ENCODE results near the gene PPIL4.

PPIL4 gene, protein sequence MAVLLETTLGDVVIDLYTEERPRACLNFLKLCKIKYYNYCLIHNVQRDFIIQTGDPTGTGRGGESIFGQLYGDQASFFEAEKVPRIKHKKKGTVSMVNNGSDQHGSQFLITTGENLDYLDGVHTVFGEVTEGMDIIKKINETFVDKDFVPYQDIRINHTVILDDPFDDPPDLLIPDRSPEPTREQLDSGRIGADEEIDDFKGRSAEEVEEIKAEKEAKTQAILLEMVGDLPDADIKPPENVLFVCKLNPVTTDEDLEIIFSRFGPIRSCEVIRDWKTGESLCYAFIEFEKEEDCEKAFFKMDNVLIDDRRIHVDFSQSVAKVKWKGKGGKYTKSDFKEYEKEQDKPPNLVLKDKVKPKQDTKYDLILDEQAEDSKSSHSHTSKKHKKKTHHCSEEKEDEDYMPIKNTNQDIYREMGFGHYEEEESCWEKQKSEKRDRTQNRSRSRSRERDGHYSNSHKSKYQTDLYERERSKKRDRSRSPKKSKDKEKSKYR

DNA sequence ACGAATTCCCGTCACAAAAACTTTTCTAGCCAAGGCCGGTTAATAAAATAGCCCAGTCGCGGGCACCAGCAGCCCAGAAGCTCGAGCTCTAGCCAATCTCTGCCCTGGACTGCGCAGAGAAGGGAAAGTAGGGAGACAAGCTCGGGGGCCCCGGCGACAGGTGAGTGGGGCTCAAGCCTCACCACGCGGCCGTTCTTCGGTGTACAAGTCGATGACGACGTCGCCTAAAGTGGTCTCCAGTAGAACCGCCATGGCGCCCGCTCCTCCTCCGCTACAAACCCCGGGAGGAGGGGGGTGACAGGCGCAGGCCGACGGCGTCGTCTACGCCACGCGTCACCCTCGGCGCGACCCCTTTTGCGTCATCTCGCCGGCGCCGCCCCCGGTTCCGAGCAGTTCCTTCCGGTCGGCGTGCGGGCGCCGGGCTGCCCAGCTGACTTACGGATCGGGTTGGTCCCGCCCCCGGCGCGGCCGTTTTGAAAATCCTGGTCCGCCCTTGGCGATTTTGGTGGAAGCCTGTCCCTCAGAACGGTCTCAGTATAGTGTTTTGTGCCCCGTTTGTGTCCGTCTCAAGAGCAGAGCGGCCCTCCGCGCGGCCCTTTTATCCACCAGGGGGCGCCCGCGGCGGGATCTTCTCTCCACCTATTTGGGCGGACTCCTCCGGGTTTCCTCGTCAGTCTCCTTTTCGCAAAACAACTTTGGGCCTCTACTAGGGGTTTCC lies at the start of gene PPIL4:
TSS of gene PPIL4 (minus strand) at position 290 of the 718 bp plus-strand sequence. CDS start at position 252, 38 bp downstream.
- peak; percentile 96 to 98 for DNase-seq

DNA sequence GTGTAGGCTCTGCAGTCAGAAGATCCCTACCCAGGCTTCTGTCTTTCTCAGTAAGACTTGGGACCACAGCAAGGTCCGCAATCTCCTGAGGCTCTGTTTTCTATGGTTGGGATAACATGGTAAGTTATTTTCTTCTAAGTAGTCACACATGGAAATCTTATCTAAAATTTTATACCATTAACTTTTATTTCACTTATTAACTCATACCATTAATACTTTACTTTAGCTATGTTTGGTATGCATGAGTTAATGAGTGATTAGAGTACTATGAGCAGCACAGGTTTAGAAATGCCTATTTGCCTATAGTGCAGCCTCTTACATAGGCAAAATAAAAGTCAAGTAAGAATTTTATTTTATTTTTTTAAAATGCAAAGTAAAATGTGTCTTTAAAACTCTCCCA lies 47.6 kb upstream of the PPIL4 start:
- DNase-seq = no peak

DNA sequence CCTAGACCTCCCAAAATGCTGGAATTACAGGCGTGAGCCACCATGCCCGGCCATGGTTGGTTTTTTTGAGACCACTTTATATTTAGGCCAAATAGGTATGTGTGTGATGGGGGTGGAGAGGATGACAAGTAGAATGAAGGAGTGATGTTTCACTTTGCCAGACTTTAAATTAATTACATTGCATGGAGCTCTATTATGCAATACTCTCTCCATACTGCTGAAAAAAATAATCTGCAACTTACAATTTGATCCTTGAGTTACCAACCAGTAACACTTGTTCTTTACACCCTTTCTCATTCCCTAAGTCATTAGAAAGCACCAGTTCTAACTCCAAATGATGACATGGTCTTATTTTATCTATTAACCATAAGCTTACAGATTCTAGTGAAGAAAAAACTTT lies 47.1 kb upstream of the PPIL4 start:
- DNase-seq = no peak

DNA sequence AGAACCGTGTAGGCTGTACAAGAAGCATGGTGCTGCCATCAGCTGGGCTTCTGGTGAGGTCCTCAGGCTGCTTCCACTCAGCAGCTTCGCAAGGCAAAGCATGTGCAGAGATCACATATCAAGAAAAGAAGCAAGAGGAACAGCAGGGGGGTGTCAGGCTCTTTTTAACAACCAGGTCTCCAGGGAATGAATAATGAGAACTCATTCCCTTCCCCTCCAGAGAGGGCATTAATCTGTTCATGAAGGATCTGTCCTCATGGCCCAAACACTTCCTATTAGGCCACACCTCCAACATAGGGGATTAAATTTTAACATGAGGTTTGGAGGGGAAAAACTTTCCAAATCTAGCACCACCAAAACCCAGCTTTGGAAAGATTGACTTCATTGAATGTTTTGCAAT lies 40.3 kb upstream of the PPIL4 start:
- no peak for DNase-seq

DNA sequence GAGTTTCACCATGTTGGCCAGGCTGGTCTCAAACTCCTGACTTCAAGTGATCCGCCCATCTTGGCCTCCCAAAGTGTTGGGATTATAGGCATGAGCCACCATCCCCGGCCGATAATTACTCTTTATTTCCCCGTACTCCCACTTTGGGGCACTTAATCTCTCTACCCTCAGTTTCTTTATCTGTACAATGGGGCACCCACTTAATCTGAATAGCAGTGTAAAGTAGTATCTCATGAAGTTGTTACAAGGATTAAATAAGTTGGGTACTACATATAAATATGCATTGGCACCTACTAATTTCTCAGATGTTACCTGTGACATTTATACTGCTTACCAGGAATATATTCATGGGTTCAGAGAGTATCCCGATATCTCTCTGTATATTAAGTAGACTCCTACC lies 35.5 kb upstream of the PPIL4 start:
- DNase-seq = no peak

DNA sequence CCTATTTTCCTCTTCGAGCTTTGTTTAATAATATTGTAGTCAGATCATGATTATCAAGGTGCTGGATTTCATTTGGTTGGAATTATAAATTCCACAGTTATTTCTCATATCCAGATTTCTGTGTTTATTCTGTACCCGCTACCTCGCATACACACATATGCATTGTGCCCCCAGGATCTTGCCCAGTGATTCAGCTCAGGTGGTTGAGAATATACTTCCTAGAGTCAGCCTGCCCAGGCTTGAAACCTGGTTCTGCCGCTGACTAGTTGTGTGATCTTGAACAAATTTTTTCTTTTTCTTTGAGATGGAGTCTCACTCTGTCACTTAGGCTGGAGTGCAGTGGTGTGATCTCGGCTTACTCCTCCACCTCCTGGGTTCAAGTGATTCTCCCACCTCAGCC lies 35.0 kb upstream of the PPIL4 start:
- no peak for DNase-seq

DNA sequence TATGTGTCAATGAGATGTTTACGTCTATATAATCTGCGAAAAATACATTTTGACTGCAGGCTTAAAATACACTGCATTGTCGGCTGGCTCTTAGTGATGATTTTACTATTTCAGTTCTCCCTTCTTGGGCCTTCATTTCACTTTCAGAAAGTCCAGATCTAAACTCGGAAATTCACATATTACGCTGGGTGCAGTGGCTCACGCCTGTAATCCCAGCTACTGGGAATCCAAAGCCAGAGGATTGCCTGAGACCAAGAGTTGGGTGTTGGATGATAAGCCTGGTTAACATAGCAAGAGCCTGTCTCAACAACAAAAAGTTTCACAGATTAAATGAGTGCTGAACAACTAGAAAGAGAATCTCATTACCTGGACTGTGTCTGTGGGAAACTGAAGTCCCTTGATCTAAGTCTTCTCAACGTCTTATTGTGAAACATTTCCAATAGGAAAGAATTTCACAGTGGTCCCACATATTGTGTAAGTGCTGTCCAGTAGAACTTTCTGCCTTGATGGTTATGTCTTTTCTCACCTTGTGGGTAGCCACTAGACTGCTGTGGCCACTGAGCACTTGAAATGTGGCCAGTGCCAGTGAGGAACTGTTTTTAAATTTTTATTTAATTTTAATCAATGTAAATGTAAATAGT lies 22.2 kb upstream of the PPIL4 start:
- DNase-seq = no peak

DNA sequence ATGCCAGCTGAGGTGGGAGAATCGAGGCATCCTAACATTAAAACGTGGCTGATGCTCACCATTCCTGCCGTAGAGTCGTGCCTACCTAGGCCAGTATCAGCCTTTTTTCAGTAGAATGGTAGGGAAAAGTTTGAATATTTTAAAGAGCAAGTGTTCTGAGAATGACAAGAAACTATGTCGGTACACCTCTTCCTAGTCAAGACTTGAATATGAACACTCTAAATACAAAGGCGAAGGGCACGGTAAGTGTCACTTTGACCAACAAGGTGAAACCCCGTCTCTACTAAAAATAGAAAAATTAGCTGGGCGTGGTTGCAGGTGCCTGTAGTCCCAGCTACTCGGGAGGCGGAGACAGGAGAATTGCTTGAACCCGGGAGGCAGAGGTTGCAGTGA lies 21.3 kb upstream of the PPIL4 start:
- DNase-seq = no peak

DNA sequence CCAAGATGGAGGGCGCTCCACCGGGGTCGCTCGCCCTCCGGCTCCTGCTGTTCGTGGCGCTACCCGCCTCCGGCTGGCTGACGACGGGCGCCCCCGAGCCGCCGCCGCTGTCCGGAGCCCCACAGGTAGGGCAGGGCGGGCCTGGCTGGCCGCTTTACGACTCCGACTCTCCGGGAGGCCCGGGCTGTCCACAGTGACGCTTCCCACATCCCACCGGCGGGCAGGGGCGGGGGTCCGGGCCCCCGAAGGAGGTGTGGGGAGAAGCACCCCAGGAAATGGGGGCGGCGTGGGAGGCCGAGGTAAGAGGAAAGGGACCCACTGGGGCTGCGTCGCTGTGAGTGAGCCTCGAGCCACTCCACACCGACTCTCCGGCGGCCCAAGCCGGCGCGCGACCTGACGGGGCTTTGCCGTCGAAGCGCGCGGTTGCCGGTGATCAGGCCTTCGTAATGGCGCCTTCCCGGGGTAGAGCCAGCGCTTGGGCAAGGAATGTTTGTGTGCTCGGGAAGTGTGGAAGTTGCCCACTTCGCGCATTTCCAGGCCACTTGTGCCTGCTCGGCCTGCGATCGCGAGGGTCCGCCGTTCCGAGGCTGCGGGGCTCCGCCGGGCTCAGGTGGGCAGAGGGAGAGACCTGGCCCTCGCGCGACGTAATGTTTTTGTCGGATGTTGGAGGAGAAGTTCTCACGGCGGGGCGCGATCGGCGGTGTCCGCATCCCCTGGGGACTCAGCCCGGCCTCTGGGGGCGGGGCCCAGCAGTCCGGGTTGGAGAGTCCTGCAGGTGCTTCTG lies 20.8 kb upstream of the PPIL4 start:
- DNase-seq = peak; percentile 55 to 61

DNA sequence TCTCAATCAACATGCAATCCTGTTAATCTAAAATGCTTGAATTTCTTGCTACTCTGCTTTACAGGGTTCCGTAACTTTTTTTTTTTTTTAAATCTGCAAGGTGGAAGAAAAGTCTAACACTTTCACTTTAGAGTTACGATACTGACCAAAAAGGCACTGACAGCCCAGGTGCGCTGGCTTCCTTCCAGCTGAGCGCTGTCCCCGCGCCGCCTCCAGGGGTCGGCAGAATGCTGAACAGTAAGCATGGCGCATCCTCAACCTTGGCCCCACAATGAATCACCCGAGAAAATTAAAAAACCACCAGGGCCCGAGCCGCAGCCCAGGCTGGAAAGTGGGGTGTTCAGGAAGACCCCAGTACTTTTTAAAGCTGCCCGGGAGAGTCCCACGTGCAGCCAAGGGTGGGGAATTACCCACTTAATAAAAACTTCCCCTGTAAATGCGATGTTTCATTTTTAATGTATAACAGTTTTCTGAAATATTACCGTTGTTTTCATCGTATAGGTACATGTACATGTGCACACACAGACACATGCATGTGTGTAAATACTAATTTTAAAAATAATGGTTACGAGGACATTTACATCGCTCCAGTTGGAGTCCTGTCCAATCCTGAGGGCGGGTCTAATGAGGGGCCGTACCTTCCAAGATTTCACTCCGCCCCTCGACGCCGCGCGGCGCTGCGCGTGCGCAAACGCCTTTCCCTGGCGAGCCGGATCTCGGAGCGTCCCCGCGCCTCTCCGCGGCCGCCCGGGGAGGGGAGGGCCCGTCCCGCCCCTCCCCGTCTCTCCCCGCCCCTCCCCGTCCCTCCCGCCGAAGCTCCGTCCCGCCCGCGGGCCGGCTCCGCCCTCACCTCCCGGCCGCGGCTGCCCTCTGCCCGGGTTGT lies 19.9 kb upstream of the PPIL4 start, which contains the start of gene GINM1:
TSS of gene GINM1 (plus strand) at position 849 of the 883 bp plus-strand sequence. CDS start 40 bp downstream, outside the sequence.
- DNase-seq = peak; percentile 99

DNA sequence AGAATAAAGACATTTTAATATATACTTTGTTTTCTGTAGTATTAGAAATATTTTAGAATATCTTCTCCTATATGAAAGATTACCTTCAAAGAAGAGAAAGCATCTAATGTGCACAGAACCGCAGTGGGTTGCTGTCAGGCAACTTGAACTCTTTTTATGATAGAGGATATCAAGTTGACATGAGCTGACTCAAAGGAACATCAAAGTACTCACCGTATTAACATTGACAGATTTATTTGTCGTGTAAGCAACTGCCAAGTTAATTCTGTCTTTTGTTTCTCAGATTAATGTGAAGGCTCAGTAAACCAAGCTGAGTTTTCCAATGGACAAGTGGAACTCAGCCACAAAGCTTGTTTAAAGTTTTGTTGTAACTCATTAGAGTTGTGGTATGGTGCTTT lies 18.1 kb upstream of the PPIL4 start:
- no peak for DNase-seq

DNA sequence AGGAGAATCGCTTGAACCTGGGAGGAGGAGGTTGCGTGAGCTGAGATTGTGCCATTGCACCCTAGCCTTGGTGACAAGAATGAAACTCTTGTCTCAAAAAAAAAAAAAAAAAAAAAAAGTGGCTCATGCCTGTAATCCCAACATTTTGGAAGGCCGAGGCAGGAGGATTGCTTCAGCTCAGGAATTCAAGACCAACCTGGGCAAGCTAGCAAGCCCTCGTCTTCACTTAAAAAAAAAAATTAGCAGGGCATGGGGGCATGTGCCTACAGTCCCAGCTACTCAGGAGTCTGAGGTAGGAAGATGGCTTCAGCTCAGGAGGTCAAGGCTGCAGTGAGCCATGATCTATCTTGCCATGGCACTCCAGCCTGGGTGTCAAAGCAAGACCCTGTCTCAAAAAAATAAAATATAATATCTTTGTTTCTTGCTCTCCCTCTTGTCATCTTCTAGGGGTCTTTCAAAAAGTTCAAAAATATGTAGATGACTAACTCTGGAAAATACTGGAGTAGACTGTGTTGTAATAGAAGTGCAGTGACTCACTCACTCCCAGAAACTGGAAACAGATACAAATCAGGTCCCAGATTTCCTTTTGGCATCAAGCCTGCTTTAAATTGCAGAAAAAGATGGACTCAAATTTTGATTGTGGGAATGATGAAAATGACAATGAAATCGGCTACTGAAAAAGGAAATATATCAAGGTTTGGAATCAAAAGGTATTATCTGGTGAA lies 17.5 kb upstream of the PPIL4 start:
- no peak for DNase-seq

DNA sequence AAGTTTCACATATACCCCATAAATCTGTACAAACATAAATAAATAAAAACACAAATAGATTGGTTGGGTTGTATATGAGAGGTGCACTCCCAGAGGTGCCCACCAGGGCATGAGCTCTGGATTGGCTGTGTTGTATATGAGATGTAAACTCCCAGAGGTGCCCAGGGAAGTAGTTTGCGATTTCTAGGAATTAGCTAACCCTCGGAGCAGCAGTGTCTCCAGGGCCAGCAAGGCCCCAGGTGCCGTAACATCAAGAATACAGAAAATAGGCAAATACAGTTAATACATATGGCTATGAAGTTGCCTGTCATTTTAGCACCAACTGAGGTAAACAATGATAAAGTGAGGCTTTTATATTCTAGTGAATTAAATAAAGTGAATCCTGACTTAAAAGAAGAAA lies 14.9 kb upstream of the PPIL4 start:
- DNase-seq = peak in 1 of 2 experiments; percentile 33

DNA sequence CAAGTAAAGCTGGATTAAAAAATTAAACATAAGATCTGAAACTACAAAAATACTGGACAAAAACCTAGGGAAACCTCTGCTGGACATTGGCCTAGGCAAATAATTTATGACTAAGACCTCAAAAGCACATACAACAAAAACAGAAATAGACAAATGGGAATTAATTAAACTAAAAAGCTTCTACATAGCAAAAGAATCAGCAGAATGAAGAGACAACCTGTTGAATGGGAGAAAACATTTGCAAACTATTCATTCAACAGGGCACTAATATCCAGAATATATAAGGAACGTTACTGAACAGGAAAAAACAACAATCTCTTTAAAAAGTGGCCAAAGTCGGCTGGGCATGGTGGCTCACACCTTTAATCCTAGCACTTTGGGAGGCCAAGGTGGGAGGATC lies 13.5 kb upstream of the PPIL4 start:
- no peak for DNase-seq

DNA sequence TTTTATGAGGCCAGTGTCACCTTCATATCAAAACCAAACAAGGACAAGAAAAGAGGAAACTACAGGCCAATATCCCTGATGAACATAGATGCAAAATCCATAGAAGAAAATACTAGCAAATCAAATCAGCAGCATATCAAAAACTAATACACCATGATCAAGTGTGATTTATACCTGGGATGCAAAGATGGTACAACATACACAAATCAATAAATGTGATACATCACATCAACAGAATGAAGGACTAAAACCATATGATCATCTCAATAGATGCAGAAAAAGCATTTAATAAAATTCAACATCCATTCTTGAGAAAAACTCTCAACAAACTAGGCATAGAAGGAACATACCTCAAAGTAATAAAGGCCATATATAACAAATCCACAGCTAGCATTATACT lies 12.2 kb upstream of the PPIL4 start:
- no peak for DNase-seq

DNA sequence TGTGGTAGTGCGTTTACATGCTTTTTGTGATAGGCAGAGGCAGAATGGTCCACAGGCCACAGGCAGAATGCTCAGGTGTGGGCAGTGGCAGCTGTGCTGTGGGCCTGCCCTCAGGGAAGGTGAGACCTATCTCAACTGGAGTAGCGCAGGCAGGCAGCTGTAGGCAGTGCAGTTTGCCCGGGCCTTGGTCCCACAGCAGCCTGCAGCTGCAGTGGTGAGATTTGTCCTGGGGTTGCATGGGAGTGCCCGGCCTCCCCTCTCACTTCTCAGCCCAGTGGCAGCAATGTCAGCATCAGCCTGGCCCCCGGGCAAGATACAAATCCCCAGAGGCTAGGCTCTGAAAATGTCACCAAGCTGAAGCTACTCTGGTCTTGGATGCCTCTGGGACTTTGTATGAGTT lies 6.1 kb upstream of the PPIL4 start:
- DNase-seq = no peak

DNA sequence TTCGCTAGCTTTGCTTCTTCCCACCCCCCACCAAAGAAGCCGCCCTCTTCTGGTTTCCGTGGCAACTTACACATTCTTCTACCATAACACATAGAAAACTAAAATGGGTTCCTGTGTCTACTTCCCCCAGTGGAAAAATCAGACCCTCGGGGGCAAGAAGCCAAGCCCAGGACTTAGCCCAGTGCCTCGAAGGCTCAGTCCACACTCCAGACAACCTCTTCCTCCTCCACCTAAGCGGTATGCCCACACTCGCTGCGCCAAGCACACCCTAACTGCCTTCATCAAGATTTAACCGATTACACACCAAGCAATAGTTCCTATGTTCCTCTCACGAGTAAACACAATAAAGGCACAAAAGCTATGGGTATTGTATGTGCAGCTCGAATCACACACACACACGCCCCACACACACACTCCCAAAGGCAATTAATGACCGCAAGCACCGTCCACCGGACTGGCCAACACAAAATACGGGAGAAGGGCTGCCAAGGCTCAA lies 537 bp downstream of the PPIL4 start:
- DNase-seq = peak; percentile 59 to 62

DNA sequence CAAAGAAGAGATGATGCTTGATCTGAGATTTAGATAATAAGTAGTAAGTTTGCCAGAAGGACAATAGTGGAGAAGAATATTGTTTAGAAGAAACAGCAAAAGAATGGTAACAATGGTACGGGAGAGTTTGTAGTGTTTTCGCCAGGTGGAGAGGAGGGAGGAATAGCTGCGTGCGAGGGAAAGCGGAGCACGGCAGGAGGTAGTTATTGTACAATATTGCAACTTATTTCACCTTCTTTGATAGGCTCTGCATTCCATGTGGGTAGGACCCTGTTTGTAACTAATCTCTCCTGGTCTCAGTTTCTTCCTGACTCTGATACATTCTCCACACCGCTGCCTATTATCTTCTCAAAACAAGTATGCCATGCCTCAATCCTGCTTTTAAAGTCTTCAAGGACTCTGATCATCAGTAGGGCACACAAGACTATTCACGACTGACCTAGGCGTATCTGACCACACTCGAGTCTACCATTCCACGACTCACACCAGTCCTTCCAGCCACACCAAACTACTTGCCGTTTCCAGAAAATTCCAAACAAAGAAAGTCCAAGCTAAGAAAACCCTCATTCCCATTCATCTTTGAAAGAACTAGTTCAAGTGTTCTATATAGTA lies 1.1 kb downstream of the PPIL4 start:
- DNase-seq = no peak

DNA sequence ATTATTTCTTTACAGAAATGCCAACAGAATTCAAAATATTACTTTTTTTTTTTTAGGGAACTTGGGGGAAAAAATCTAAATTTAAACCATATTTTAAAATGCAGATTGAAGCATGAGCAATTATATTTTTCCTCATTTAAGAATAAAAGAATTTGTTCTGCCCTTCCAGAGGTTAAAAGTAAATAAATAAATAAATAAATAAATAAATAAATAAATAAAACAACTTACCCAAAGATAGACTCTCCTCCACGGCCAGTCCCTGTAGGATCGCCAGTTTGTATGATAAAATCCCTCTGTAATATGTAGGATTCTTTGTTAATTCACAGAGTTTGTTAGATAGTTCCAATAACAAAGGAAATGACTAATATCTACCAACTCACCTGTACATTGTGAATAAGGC lies 4.7 kb downstream of the PPIL4 start:
- DNase-seq = no peak

DNA sequence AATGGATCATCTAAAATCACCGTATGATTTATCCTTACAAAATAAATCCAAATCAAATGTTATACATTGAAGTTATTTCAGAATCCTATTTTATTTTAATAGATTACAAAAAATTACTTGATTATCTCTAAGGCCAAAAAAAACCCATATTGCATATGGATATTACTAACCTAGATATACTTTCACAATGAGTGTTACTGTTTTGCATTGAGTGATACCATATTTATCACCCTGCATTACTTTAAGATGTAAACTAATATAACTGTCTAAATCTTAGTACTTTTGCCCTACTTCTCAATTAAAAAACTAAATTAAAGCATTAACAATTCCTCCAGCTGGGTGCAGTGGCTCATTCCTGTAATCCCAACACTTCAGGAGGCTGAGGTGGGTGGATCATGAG lies 11.1 kb downstream of the PPIL4 start:
- DNase-seq = no peak
